ENCODE data around the gene RAN. TPM values are rescaled to one million over a fixed set of nuclear protein-coding genes. Genes with fewer than 3 reads are reported as not detected.

The RAN gene
- total RNA-seq, 2 donors from 2014 or later, result 122 to 156 TPM

GRCh38 chr12:130911933-130912332, 40.1 kb downstream of the RAN start:
- Histone ChIP-seq H3K27ac (no peak overlapping the region), H3K4me1 (no peaks in the 10 kb centered on the region), H3K36me3 (no peaks in the 10 kb centered on the region), H3K9me3 (peaks cover 0 to 14% of the 10 kb centered on the region in 2 donors), H3K27me3 (no peaks in the 10 kb centered on the region), H3K4me3 (no peak overlapping the region)
- TF ChIP-seq, protein P1, sequence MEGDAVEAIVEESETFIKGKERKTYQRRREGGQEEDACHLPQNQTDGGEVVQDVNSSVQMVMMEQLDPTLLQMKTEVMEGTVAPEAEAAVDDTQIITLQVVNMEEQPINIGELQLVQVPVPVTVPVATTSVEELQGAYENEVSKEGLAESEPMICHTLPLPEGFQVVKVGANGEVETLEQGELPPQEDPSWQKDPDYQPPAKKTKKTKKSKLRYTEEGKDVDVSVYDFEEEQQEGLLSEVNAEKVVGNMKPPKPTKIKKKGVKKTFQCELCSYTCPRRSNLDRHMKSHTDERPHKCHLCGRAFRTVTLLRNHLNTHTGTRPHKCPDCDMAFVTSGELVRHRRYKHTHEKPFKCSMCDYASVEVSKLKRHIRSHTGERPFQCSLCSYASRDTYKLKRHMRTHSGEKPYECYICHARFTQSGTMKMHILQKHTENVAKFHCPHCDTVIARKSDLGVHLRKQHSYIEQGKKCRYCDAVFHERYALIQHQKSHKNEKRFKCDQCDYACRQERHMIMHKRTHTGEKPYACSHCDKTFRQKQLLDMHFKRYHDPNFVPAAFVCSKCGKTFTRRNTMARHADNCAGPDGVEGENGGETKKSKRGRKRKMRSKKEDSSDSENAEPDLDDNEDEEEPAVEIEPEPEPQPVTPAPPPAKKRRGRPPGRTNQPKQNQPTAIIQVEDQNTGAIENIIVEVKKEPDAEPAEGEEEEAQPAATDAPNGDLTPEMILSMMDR (IDR thresholded peaks at IDR 0.05), result no peak
- no peak for DNase-seq (ENCODE audit: low spot score)

- Histone ChIP-seq H3K4me1 (peaks cover 0 to 5% of the 10 kb centered on the region in 2 donors), H3K9me3 (peaks cover 0 to 10% of the 10 kb centered on the region in 2 donors), H3K27ac (no peak overlapping the region), H3K27me3 (no peaks in the 10 kb centered on the region), H3K4me3 (peak overlapping the region in 1 of 2 donors; percentile 7), H3K36me3 (no peaks in the 10 kb centered on the region)
- TF ChIP-seq, protein P1 (IDR thresholded peaks at IDR 0.05), result peak; percentile 93 to 94
- peak; percentile 80 for DNase-seq (ENCODE audit: low spot score)
Measured at GRCh38 chr12:130916241-130916911, 44.5 kb downstream of the RAN start.

DNA sequence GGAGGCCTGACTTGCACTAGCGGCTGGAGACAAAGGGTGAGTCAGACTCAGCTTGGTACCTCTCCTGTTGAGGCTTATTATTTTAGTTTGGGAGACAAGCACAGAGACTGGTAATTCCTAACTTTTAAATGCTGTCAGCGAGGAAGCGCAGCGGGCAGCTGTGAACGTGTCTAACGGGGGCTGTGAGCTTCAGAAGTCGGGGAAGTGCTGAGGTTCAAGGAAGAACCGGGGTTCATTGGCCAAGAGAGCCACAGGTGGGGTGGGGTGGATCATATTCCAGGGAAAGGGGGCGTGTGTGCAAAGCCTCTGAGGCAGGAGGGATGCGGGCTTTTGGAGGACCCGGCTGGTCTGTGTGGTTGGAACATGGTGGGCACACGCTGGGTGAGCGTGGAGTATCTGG, 45.7 kb downstream of the RAN start:
- H3K27me3 ChIP-seq, result no peaks in the 10 kb centered on the region
- H3K4me1 ChIP-seq, result peaks cover 0 to 5% of the 10 kb centered on the region in 2 donors
- TF ChIP-seq, protein P1 (IDR thresholded peaks at IDR 0.05), result no peak
- no peaks in the 10 kb centered on the region for H3K36me3 ChIP-seq
- no peak for DNase-seq (ENCODE audit: low spot score)
- H3K9me3 ChIP-seq, result no peaks in the 10 kb centered on the region
- no peak overlapping the region for H3K4me3 ChIP-seq
- no peak overlapping the region for H3K27ac ChIP-seq

DNA sequence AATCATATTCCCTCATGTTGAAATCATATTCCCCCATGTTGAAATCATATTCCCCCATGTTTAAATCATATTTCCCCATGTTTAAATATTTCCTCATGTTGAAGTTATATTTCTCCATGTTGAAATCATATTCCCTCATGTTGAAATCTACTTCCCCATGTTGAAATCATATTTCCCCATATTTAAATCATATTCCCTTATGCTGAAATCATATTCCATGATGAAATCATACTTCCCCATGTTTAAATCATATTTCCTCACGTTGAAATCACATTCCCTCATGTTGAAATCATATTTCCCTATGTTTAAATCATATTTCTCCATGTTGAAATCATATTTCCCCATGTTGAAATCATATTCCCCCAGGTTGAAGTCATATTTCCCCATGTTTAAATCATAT, 47.2 kb downstream of the RAN start:
- Histone ChIP-seq H3K27me3 (no peaks in the 10 kb centered on the region), H3K4me1 (peaks cover 0 to 10% of the 10 kb centered on the region in 2 donors), H3K36me3 (no peaks in the 10 kb centered on the region), H3K9me3 (no peaks in the 10 kb centered on the region), H3K27ac (no peak overlapping the region), H3K4me3 (no peak overlapping the region)
- TF ChIP-seq, protein P1 (IDR thresholded peaks at IDR 0.05), result no peak
- DNase-seq (ENCODE audit: low spot score), result no peak

DNA sequence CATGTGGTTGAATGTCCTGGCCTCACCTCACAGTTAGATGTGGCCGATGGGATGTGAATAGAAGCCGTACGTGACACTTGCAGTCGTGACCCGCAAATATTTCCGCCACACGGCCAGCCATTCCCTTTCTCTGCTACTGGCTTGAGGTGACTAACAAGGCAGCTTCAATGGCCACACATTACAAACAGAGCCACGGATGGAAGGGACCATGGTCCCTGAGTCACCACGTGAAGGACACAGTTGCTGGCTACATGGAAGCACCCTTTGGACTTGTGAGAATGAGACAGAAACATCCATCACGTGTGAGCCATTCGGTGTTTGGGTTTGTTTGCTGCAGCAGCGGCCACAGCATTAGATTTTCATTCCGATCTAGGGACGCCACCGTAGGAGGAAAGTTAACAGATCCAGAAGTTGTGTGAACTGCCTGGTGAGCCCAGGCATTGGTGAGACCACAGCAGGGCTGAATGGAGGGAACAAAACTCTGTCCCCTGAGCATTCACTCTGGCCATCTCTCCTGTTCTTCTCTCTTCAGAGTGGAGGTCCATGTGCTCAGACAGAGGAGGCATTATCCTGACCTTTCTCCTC, 48.3 kb downstream of the RAN start:
- TF ChIP-seq, protein P1 (IDR thresholded peaks at IDR 0.05), result no peak
- H3K9me3 ChIP-seq, result no peaks in the 10 kb centered on the region
- peaks cover 0 to 10% of the 10 kb centered on the region in 2 donors for H3K4me1 ChIP-seq
- H3K27me3 ChIP-seq, result no peaks in the 10 kb centered on the region
- no peak overlapping the region for H3K4me3 ChIP-seq
- H3K36me3 ChIP-seq, result no peaks in the 10 kb centered on the region
- H3K27ac ChIP-seq, result peak overlapping the region; percentile 58 to 83
- peak; percentile 76 for DNase-seq (ENCODE audit: low spot score)
